Activated naive CD8-positive, alpha-beta T cell treated with anti-CD3 and anti-CD28 coated beads, Interleukin-2, amount 50 U/mL, for 24 hours (primary cell): Measurements from ENCODE around the gene RPL41.

Source experiments
- ATAC-seq: fragments of 150-1000 bp; cut with Tn5 transposase; one replicate; pipeline ENCODE4 v1.10.0; 2021
- DNase-seq: peaks from one replicate; pipeline ENCODE4 v3.0.0; 2021
- H3K27ac Mint-ChIP-seq: one replicate; pipeline ENCODE4 v1.8.0; 2021; ENCODE audit warnings: mild to moderate bottlenecking, mixed read lengths
- H3K27me3 Mint-ChIP-seq: one replicate; pipeline ENCODE4 v1.8.0; 2021; ENCODE audit warnings: mixed read lengths
- H3K36me3 Mint-ChIP-seq: one replicate; pipeline ENCODE4 v1.8.0; 2021; ENCODE audit warnings: low read depth, mixed read lengths
- H3K4me1 Mint-ChIP-seq: one replicate; pipeline ENCODE4 v1.8.0; 2021; ENCODE audit warnings: mixed read lengths
- H3K4me3 Mint-ChIP-seq: one replicate; pipeline ENCODE4 v1.8.0; 2021; ENCODE audit warnings: mild to moderate bottlenecking, moderate library complexity, mixed read lengths
- H3K9me3 Mint-ChIP-seq: one replicate; pipeline ENCODE4 v1.8.0; 2021; ENCODE audit warnings: mixed read lengths

RPL41 gene

GRCh38 chr12:56128670-56129205 lies 12.3 kb downstream of the RPL41 start:
- peaks cover 44% of the 10 kb centered on the region for H3K36me3 Mint-ChIP-seq
- no peaks in the 10 kb centered on the region for H3K27me3 Mint-ChIP-seq
- peak overlapping the region; percentile 93 for H3K4me3 Mint-ChIP-seq
- no peak for ATAC-seq
- DNase-seq, result peak; percentile 53
- no peaks in the 10 kb centered on the region for H3K9me3 Mint-ChIP-seq
- peak overlapping the region; percentile 90 for H3K27ac Mint-ChIP-seq
- H3K4me1 Mint-ChIP-seq, result peaks cover 65% of the 10 kb centered on the region

GRCh38 chr12:56129206-56129941 lies 12.9 kb downstream of the RPL41 start:
- Mint-ChIP-seq H3K36me3 (peaks cover 50% of the 10 kb centered on the region), H3K9me3 (no peaks in the 10 kb centered on the region), H3K27ac (peak overlapping the region; percentile 90), H3K4me3 (peak overlapping the region; percentile 93), H3K4me1 (peaks cover 66% of the 10 kb centered on the region), H3K27me3 (no peaks in the 10 kb centered on the region)
- ATAC-seq (peak; percentile 34), DNase-seq (peak; percentile 81)

GRCh38 chr12:56129942-56130495 lies 13.6 kb downstream of the RPL41 start:
- H3K4me3 Mint-ChIP-seq, result peak overlapping the region; percentile 93
- H3K4me1 Mint-ChIP-seq, result peaks cover 65% of the 10 kb centered on the region
- no peaks in the 10 kb centered on the region for H3K9me3 Mint-ChIP-seq
- H3K27me3 Mint-ChIP-seq, result no peaks in the 10 kb centered on the region
- ATAC-seq, result no peak
- DNase-seq, result no peak
- peak overlapping the region; percentile 90 for H3K27ac Mint-ChIP-seq
- peaks cover 52% of the 10 kb centered on the region for H3K36me3 Mint-ChIP-seq

GRCh38 chr12:56130876-56131275 lies 14.4 kb downstream of the RPL41 start:
- ATAC-seq, result no peak
- H3K9me3 Mint-ChIP-seq, result no peaks in the 10 kb centered on the region
- H3K27me3 Mint-ChIP-seq, result no peaks in the 10 kb centered on the region
- H3K36me3 Mint-ChIP-seq, result peaks cover 55% of the 10 kb centered on the region
- H3K27ac Mint-ChIP-seq, result peak overlapping the region; percentile 90
- H3K4me3 Mint-ChIP-seq, result peak overlapping the region; percentile 93
- peaks cover 65% of the 10 kb centered on the region for H3K4me1 Mint-ChIP-seq
- DNase-seq, result no peak

- Mint-ChIP-seq H3K9me3 (no peaks in the 10 kb centered on the region), H3K36me3 (peaks cover 85% of the 10 kb centered on the region), H3K4me3 (no peak overlapping the region), H3K4me1 (peaks cover 65% of the 10 kb centered on the region), H3K27me3 (no peaks in the 10 kb centered on the region), H3K27ac (no peak overlapping the region)
- no peak for DNase-seq
- ATAC-seq, result no peak
These were observed 18.5 kb downstream of the RPL41 start for GRCh38 chr12:56134897-56135296.

- DNase-seq, result no peak
- no peak for ATAC-seq
- peak overlapping the region; percentile 7 for H3K27ac Mint-ChIP-seq
- no peaks in the 10 kb centered on the region for H3K9me3 Mint-ChIP-seq
- H3K4me1 Mint-ChIP-seq, result peaks cover 50% of the 10 kb centered on the region
- H3K4me3 Mint-ChIP-seq, result no peak overlapping the region
- peaks cover 77% of the 10 kb centered on the region for H3K36me3 Mint-ChIP-seq
- H3K27me3 Mint-ChIP-seq, result no peaks in the 10 kb centered on the region
These were observed 21.6 kb downstream of the RPL41 start for GRCh38 chr12:56137853-56138571.

GRCh38 chr12:56141946-56142784 lies 25.7 kb downstream of the RPL41 start:
- ATAC-seq, result no peak
- no peaks in the 10 kb centered on the region for H3K27me3 Mint-ChIP-seq
- no peaks in the 10 kb centered on the region for H3K9me3 Mint-ChIP-seq
- H3K36me3 Mint-ChIP-seq, result peaks cover 69% of the 10 kb centered on the region
- no peak for DNase-seq
- H3K4me1 Mint-ChIP-seq, result peaks cover 30% of the 10 kb centered on the region
- H3K27ac Mint-ChIP-seq, result no peak overlapping the region
- no peak overlapping the region for H3K4me3 Mint-ChIP-seq

- DNase-seq (no peak), ATAC-seq (peak; percentile 53)
- Mint-ChIP-seq H3K36me3 (peaks cover 59% of the 10 kb centered on the region), H3K4me3 (no peak overlapping the region), H3K9me3 (no peaks in the 10 kb centered on the region), H3K27me3 (no peaks in the 10 kb centered on the region), H3K27ac (peak overlapping the region; percentile 68), H3K4me1 (peaks cover 22% of the 10 kb centered on the region)
These were observed 26.8 kb downstream of the RPL41 start for GRCh38 chr12:56143217-56143616.

- Mint-ChIP-seq H3K4me1 (peaks cover 16% of the 10 kb centered on the region), H3K27ac (peak overlapping the region; percentile 68), H3K4me3 (no peak overlapping the region), H3K36me3 (peaks cover 52% of the 10 kb centered on the region), H3K27me3 (no peaks in the 10 kb centered on the region), H3K9me3 (no peaks in the 10 kb centered on the region)
- ATAC-seq, result no peak
- no peak for DNase-seq
These were observed 27.4 kb downstream of the RPL41 start for GRCh38 chr12:56143870-56144269.

GRCh38 chr12:56145217-56145616 lies 28.8 kb downstream of the RPL41 start:
- Mint-ChIP-seq H3K27me3 (no peaks in the 10 kb centered on the region), H3K9me3 (no peaks in the 10 kb centered on the region), H3K36me3 (peaks cover 43% of the 10 kb centered on the region), H3K4me3 (no peak overlapping the region), H3K4me1 (peaks cover 17% of the 10 kb centered on the region), H3K27ac (no peak overlapping the region)
- DNase-seq (no peak), ATAC-seq (no peak)

GRCh38 chr12:56146492-56147460 lies 30.3 kb downstream of the RPL41 start:
- peaks cover 32% of the 10 kb centered on the region for H3K36me3 Mint-ChIP-seq
- H3K27ac Mint-ChIP-seq, result no peak overlapping the region
- H3K4me1 Mint-ChIP-seq, result peaks cover 31% of the 10 kb centered on the region
- no peaks in the 10 kb centered on the region for H3K27me3 Mint-ChIP-seq
- H3K9me3 Mint-ChIP-seq, result no peaks in the 10 kb centered on the region
- no peak for DNase-seq
- H3K4me3 Mint-ChIP-seq, result no peak overlapping the region
- no peak for ATAC-seq

GRCh38 chr12:56150563-56150962 lies 34.1 kb downstream of the RPL41 start:
- Mint-ChIP-seq H3K27ac (peak overlapping the region; percentile 98), H3K36me3 (peaks cover 6% of the 10 kb centered on the region), H3K9me3 (no peaks in the 10 kb centered on the region), H3K4me1 (peaks cover 36% of the 10 kb centered on the region), H3K27me3 (no peaks in the 10 kb centered on the region), H3K4me3 (peak overlapping the region; percentile 85)
- ATAC-seq (no peak), DNase-seq (no peak)

GRCh38 chr12:56151672-56152131 lies 35.3 kb downstream of the RPL41 start:
- H3K36me3 Mint-ChIP-seq, result peaks cover 8% of the 10 kb centered on the region
- peaks cover 39% of the 10 kb centered on the region for H3K4me1 Mint-ChIP-seq
- peak; percentile 72 for ATAC-seq
- peak overlapping the region; percentile 98 for H3K27ac Mint-ChIP-seq
- no peaks in the 10 kb centered on the region for H3K9me3 Mint-ChIP-seq
- H3K27me3 Mint-ChIP-seq, result no peaks in the 10 kb centered on the region
- H3K4me3 Mint-ChIP-seq, result peak overlapping the region; percentile 85
- DNase-seq, result peak; percentile 74
